GM12878 (cell line): ENCODE results near the gene MELTF. TPM values are rescaled to one million over a fixed set of nuclear protein-coding genes. Genes with fewer than 3 reads are reported as not detected.

Experiments used
- ATAC-seq: fragments of 200-7000 bp; cut with Tn5 transposase; 3 replicates; pipeline ENCODE4 v1.9.1; 2020; ENCODE audit warnings: mild to moderate bottlenecking, moderate library complexity
- BruUV-seq: library from RNA; stranded (reverse); fragments of 400-500 nt; replicated peaks from 2 replicates; lab custom pipeline; 2021; lab: Mats Ljungman, UMichigan
- CTCF ChIA-PET: fragments of 300-600 bp; sonication (Branson Sonifier 250); formaldehyde crosslinking; extraction: SDS; loops from one replicate; lab custom pipeline; 2021; ENCODE audit warnings: inconsistent platforms; lab: Yijun Ruan, JAX
- POLR2A ChIA-PET: fragments of 350-600 bp; formaldehyde crosslinking; extraction: SDS; loops from one replicate; lab custom pipeline; 2021; ENCODE audit warnings: inconsistent platforms; lab: Charles Lee
- RAD21 ChIA-PET: fragments of 300-600 bp; sonication (Branson Sonifier 250); formaldehyde crosslinking; loops from one replicate; lab custom pipeline; 2023; ENCODE audit warnings: antibody characterized with exemption; ENCODE audit not compliant: unreplicated experiment; lab: Charles Lee
- SMC1A ChIA-PET: fragments of 300-600 bp; sonication (Branson Sonifier 250); formaldehyde crosslinking; loops from one replicate; lab custom pipeline; 2023; ENCODE audit not compliant: unreplicated experiment, uncharacterized antibody; lab: Charles Lee
- DNase-seq: peaks from one replicate; pipeline ENCODE4 v3.0.0-alpha.2; 2011; ENCODE audit warnings: low read depth, low spot score
- FAIRE-seq: peaks from 3 replicates; lab custom pipeline; 2011; peaks lifted over from hg19 to GRCh38; lab: Jason Lieb, UNC
- H2AFZ ChIP-seq: 2 replicates; pipeline ENCODE4 v1.6.0; 2011; ENCODE audit warnings: low read depth, low read length, control low read depth; ENCODE audit not compliant: control insufficient read depth
- H3K27ac ChIP-seq: 2 replicates; pipeline ENCODE4 v1.5.1; 2011; ENCODE audit warnings: control low read depth; ENCODE audit not compliant: control insufficient read depth, insufficient read depth
- H3K27me3 ChIP-seq, 2 experiments: replicated peaks in 1 of 2; 2 replicates each; pipeline versions ENCODE4 v1.6.0 to v1.6.1; 2011; ENCODE audit warnings: low read length in 1 of 2; ENCODE audit not compliant: control insufficient read depth in 2 of 2, insufficient read depth in 2 of 2
- H3K36me3 ChIP-seq, 2 experiments: 2 replicates each; pipeline ENCODE4 v1.5.1; 2011; ENCODE audit warnings: low read length in 1 of 2; ENCODE audit not compliant: control insufficient read depth in 2 of 2, insufficient read depth in 2 of 2
- H3K4me1 ChIP-seq: 2 replicates; pipeline ENCODE4 v1.6.1; 2011; ENCODE audit warnings: mild to moderate bottlenecking, low read length, moderate library complexity, mixed read lengths; ENCODE audit not compliant: control insufficient read depth, insufficient read depth
- H3K4me2 ChIP-seq: 2 replicates; pipeline ENCODE4 v1.6.0; 2011; ENCODE audit warnings: control low read depth; ENCODE audit not compliant: control insufficient read depth, insufficient read depth
- H3K4me3 ChIP-seq: fragments of 200-600 bp; sonication (generic); 2 replicates; pipeline ENCODE4 v1.5.1; 2016
- H3K79me2 ChIP-seq: 2 replicates; pipeline ENCODE4 v1.6.0; 2011; ENCODE audit warnings: low read length; ENCODE audit not compliant: control insufficient read depth, insufficient read depth
- H3K9ac ChIP-seq: 2 replicates; pipeline ENCODE4 v1.8.0; 2011; ENCODE audit warnings: low read length, control low read depth, mixed read lengths; ENCODE audit not compliant: control insufficient read depth, insufficient read depth
- H3K9me3 ChIP-seq: replicated peaks from 3 replicates; pipeline ENCODE4 v1.5.1; 2011; ENCODE audit warnings: mild to moderate bottlenecking, low read length; ENCODE audit not compliant: control insufficient read depth, insufficient read depth
- H4K20me1 ChIP-seq: 2 replicates; pipeline ENCODE4 v1.6.0; 2011; ENCODE audit not compliant: control insufficient read depth, insufficient read depth
- CBX5 ChIP-seq: sonication (generic); IDR thresholded peaks from 2 replicates; pipeline ENCODE4 v1.6.1; 2016; ENCODE audit warnings: low read depth, moderate library complexity, mild to moderate bottlenecking, inconsistent platforms
- HDAC6 ChIP-seq: fragments of 200-600 bp; sonication (generic); IDR thresholded peaks from one replicate; pipeline ENCODE4 v1.8.0; 2017; ENCODE audit warnings: antibody characterized with exemption; ENCODE audit not compliant: unreplicated experiment
- IRF4 ChIP-seq: IDR thresholded peaks from 2 replicates; pipeline ENCODE4 v1.6.1; 2011; ENCODE audit warnings: low read depth, low read length
- SMAD1 ChIP-seq: fragments of 450-650 bp; IDR thresholded peaks from 2 replicates; pipeline ENCODE4 v1.6.1; 2018; ENCODE audit warnings: mild to moderate bottlenecking, low read depth; ENCODE audit not compliant: partially characterized antibody
- WGBS: methylation state at CpG from one replicate; pipeline ENCODE4 v1.1.6; 2016; ENCODE audit warnings: low lambda C conversion rate; ENCODE audit not compliant: insufficient replicate concordance, insufficient coverage; ENCODE audit errors: missing lambda C conversion rate; 5-methylcytosine and 5-hydroxymethylcytosine counted together
- in situ Hi-C: fragments of 300-500 bp; cut with MboI; formaldehyde crosslinking; loops from 9 replicates; pipeline ENCODE4 v1.14.3; 2018; ENCODE audit warnings: mixed read lengths
- intact Hi-C: fragments of 100-400 bp; cut with micrococcal nuclease; formaldehyde crosslinking; loops from one replicate; pipeline ENCODE4 v1.14.2; 2022; ENCODE audit not compliant: unreplicated experiment
- polyA plus RNA-seq, 11 experiments: library from polyadenylated mRNA; depleted of rRNA in 4 of 11; unstranded in 6 of 11; stranded (reverse) in 5 of 11; fragments of >200 nt; fragmentation: Nextera tagmentation in 4 of 11; fragmentation: Illumina TruSeq in 1 of 11; extraction: Ambion mirVana in 4 of 11; extraction: Trizol in 1 of 11; gene quantifications; 1 replicate in 1 of 11; 2 replicates in 10 of 11; pipeline versions ENCODE4 v1.2.1 to v1.2.3, GENCODE V29; 2011 to 2016; ENCODE audit warnings: inconsistent platforms in 2 of 11, missing spikeins in 2 of 11, low read depth in 1 of 11
- total RNA-seq, 4 experiments: library from RNA; depleted of rRNA in 3 of 4; stranded (reverse); fragments of >200 nt in 3 of 4; fragmentation: Illumina TruSeq in 1 of 4; extraction: Trizol in 1 of 4; gene quantifications; 2 replicates each; pipeline versions ENCODE4 v1.2.1 to v1.2.3, GENCODE V29; 2013 to 2021
- TF ChIP-seq, protein P1 (sequence below): fragments of 450-650 bp; IDR thresholded peaks from 2 replicates; pipeline ENCODE4 v1.6.1; 2017; ENCODE audit warnings: low read depth, mild to moderate bottlenecking, moderate library complexity

MELTF gene
- total and polyA plus RNA-seq, 10 of the 15 experiments (the other 5 are each of a cell fraction or from before 2014, with no cell fraction given), result 0.55 to 49.1 (median 11.1) TPM

DNA sequence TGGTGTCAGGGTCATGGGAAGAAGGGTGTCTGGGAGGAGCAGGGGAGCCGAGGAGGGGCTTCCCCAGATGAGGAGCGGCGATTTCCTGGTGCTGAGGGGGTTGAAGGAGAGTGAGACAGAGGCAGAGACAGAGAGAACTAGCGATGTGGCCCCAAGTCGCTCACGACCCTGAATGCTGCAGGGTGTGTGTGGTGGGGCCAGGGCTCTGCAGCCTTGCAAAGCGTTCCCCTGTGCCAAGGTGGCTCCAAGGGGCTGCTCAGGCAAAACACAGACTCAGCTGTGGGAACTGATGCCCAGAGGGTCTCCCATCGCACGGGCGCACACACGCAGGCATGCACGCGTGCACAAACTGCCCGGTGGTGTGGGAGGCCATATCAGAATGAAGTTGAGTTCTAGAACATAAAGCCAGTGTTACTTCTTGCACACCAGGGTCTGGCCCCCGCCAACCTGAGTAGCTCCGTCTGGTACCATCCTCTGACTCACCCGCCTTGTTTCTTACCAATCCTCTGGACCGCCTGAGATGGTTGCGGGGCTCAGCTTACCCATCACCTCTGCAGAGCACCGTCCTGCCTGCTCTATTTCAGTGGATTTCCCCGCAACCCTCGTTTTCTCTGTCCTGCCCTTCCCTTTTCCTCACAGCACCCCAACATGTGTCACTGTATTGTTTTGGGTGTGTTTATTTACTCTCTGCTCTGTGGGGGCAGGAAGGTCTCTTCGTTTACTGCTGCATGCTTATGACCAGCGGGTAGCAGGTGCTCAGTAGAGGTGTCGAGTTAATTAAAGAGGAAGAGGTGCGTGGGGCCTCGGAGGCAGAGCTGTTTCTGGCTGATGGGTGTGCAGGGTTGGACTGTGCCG is 4.5 kb downstream of the MELTF start:
- in situ Hi-C loops, result no loop called here
- Histone ChIP-seq H4K20me1 (no peaks in the 10 kb centered on the region), H3K9ac (no peak overlapping the region), H3K4me1 (peaks cover 22% of the 10 kb centered on the region), H3K79me2 (peaks cover 19% of the 10 kb centered on the region), H3K27me3 (no peaks in the 10 kb centered on the region), H3K36me3 (peaks cover 0 to 19% of the 10 kb centered on the region in 2 experiments; a peak in 3 of 4 replicates), H3K4me2 (no peak overlapping the region), H2AFZ (no peak overlapping the region), H3K27ac (no peak overlapping the region), H3K4me3 (no peak overlapping the region), H3K9me3 (no peaks in the 10 kb centered on the region)
- DNase-seq, result no peak
- ATAC-seq, result no peak
- ChIA-PET RAD21 (interaction anchor here (0.9 kb wide), 1 partner anchor 22 kb away, joined by 3 read pairs; no protein-coding TSS in a partner anchor), CTCF (interaction anchor here (0.6 to 1.7 kb wide), 2 partner anchors 20 to 232 kb away, joined by 3 to 4 read pairs; no protein-coding TSS in a partner anchor), SMC1A (no interaction called here), POLR2A (no interaction called here)
- WGBS, result 90% methylated on average over 27 of the region's 28 CpGs
- no TSS peak for BruUV-seq
- no peak for FAIRE-seq
- TF ChIP-seq IRF4, result no peak
- TF ChIP-seq, protein P1, sequence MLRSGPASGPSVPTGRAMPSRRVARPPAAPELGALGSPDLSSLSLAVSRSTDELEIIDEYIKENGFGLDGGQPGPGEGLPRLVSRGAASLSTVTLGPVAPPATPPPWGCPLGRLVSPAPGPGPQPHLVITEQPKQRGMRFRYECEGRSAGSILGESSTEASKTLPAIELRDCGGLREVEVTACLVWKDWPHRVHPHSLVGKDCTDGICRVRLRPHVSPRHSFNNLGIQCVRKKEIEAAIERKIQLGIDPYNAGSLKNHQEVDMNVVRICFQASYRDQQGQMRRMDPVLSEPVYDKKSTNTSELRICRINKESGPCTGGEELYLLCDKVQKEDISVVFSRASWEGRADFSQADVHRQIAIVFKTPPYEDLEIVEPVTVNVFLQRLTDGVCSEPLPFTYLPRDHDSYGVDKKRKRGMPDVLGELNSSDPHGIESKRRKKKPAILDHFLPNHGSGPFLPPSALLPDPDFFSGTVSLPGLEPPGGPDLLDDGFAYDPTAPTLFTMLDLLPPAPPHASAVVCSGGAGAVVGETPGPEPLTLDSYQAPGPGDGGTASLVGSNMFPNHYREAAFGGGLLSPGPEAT, result no peak
- TF ChIP-seq SMAD1, result no peak
- TF ChIP-seq HDAC6, result no peak
- TF ChIP-seq CBX5, result no peak
- intact Hi-C loops, result no loop called here
